Astrocyte (in vitro differentiated cells and primary cell): ENCODE measurements around the gene TUBB6. TPM values are rescaled to one million over a fixed set of nuclear protein-coding genes. Genes with fewer than 3 reads are reported as not detected.

Experiments
- DNase-seq: peaks from one replicate; pipeline ENCODE4 v3.0.0-alpha.2; 2010; ENCODE audit warnings: low read depth
- FAIRE-seq: peaks from 2 replicates; lab custom pipeline; 2011; peaks lifted over from hg19 to GRCh38; lab: Jason Lieb, UNC
- H2AFZ ChIP-seq: 2 replicates; pipeline ENCODE4 v1.6.0; 2012; ENCODE audit warnings: low read depth, low read length, inconsistent platforms
- H3K27ac ChIP-seq: 2 replicates; pipeline ENCODE4 v1.5.1; 2011; ENCODE audit warnings: low read depth, low read length, inconsistent platforms
- H3K27me3 ChIP-seq: 2 replicates; pipeline ENCODE4 v1.6.0; 2011; ENCODE audit warnings: low read length, inconsistent platforms; ENCODE audit not compliant: insufficient read depth
- H3K36me3 ChIP-seq: 2 replicates; pipeline ENCODE4 v1.5.1; 2011; ENCODE audit warnings: low read length, inconsistent platforms; ENCODE audit not compliant: insufficient read depth
- H3K4me1 ChIP-seq: 2 replicates; pipeline ENCODE4 v1.5.1; 2011; ENCODE audit warnings: low read length, inconsistent platforms; ENCODE audit not compliant: insufficient read depth
- H3K4me2 ChIP-seq: 2 replicates; pipeline ENCODE4 v1.6.0; 2012; ENCODE audit warnings: low read length, inconsistent platforms
- H3K4me3 ChIP-seq: 2 replicates; pipeline ENCODE4 v1.5.1; 2011; ENCODE audit warnings: low read depth, mild to moderate bottlenecking, low read length, inconsistent platforms; ENCODE audit not compliant: insufficient read depth
- H3K79me2 ChIP-seq: 2 replicates; pipeline ENCODE4 v1.6.0; 2012; ENCODE audit warnings: mild to moderate bottlenecking, low read length, inconsistent platforms; ENCODE audit not compliant: insufficient read depth
- H3K9ac ChIP-seq: 2 replicates; pipeline ENCODE4 v1.6.0; 2012; ENCODE audit warnings: mild to moderate bottlenecking, low read length, inconsistent platforms
- H3K9me3 ChIP-seq: 2 replicates; pipeline ENCODE4 v1.5.1; 2012; ENCODE audit warnings: low read depth, mild to moderate bottlenecking, low read length, inconsistent platforms; ENCODE audit not compliant: insufficient read depth
- H4K20me1 ChIP-seq: 2 replicates; pipeline ENCODE4 v1.6.0; 2012; ENCODE audit warnings: low read length, inconsistent platforms; ENCODE audit not compliant: insufficient read depth
- H3K27ac Mint-ChIP-seq: one replicate; pipeline ENCODE4 v1.8.0; 2021; ENCODE audit warnings: mild to moderate bottlenecking, mixed read lengths; ENCODE audit not compliant: unreplicated experiment
- H3K27me3 Mint-ChIP-seq: one replicate; pipeline ENCODE4 v1.8.0; 2021; ENCODE audit warnings: low read depth, mixed read lengths; ENCODE audit not compliant: unreplicated experiment
- H3K36me3 Mint-ChIP-seq: one replicate; pipeline ENCODE4 v1.8.0; 2021; ENCODE audit warnings: low read depth, mixed read lengths; ENCODE audit not compliant: unreplicated experiment
- H3K4me1 Mint-ChIP-seq: one replicate; pipeline ENCODE4 v1.8.0; 2021; ENCODE audit warnings: low read depth, mixed read lengths; ENCODE audit not compliant: unreplicated experiment
- H3K4me3 Mint-ChIP-seq: one replicate; pipeline ENCODE4 v1.8.0; 2021; ENCODE audit warnings: mild to moderate bottlenecking, moderate library complexity, mixed read lengths; ENCODE audit not compliant: unreplicated experiment
- H3K9me3 Mint-ChIP-seq: one replicate; pipeline ENCODE4 v1.8.0; 2021; ENCODE audit warnings: mild to moderate bottlenecking, mixed read lengths; ENCODE audit not compliant: unreplicated experiment
- EZH2 ChIP-seq: IDR thresholded peaks from 2 replicates; pipeline ENCODE4 v1.6.1; 2012; ENCODE audit warnings: mild to moderate bottlenecking, low read length, inconsistent platforms; ENCODE audit not compliant: insufficient read depth
- total RNA-seq: library from RNA; stranded (reverse); gene quantifications from 2 replicates; pipeline ENCODE4 v1.2.1, GENCODE V29; 2021
- TF ChIP-seq, protein P1 (sequence below): IDR thresholded peaks from 2 replicates; pipeline ENCODE4 v1.5.1; 2011; ENCODE audit warnings: low read depth, mild to moderate bottlenecking, inconsistent platforms, low read length, moderate library complexity; ENCODE audit not compliant: insufficient read depth

The TUBB6 gene
- total RNA-seq, 1 donor from 2014 or later = 528 TPM

DNA sequence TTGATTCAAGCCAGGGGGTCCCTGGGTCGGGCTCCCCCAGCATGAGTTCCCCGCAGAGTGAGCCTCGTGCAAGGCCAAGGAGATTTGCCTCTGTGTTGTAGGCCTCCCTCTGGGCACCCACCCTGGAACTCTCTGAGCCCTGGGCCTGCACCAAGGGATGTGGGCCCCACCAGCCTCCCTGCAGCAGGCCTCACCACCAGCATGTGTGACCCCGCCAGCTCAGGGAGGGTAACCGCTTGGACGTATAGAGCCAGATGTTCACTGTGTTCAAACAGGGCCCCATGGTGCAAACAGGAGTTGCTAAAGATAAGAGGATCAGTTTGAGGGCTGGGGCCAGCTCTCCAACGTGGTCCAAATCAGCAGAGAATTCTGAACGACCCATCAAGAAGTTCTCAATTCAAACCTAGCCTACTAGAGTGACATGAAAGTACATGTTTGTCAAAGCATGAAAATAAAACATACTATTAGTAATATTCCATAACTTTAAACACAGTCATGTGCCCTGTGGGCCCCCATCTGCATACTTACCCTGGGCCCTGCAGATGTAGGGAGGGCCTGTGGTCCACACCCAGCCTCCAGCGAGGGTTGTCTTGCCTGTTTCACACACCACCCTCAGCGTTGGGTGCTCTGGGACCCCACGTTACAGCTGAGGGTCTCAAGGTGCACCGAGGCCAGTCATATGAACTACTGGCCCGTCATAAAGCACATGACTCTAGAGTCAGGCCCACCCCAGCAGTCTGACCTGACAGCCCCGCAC, 5.5 kb upstream of the TUBB6 start:
- TF ChIP-seq, protein P1, sequence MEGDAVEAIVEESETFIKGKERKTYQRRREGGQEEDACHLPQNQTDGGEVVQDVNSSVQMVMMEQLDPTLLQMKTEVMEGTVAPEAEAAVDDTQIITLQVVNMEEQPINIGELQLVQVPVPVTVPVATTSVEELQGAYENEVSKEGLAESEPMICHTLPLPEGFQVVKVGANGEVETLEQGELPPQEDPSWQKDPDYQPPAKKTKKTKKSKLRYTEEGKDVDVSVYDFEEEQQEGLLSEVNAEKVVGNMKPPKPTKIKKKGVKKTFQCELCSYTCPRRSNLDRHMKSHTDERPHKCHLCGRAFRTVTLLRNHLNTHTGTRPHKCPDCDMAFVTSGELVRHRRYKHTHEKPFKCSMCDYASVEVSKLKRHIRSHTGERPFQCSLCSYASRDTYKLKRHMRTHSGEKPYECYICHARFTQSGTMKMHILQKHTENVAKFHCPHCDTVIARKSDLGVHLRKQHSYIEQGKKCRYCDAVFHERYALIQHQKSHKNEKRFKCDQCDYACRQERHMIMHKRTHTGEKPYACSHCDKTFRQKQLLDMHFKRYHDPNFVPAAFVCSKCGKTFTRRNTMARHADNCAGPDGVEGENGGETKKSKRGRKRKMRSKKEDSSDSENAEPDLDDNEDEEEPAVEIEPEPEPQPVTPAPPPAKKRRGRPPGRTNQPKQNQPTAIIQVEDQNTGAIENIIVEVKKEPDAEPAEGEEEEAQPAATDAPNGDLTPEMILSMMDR = no peak
- no peak for TF ChIP-seq EZH2
- Mint-ChIP-seq H3K9me3 (peaks cover 2% of the 10 kb centered on the region), H3K27ac (no peak overlapping the region), H3K4me3 (no peak overlapping the region), H3K4me1 (peaks cover 11% of the 10 kb centered on the region), H3K36me3 (peaks cover 2% of the 10 kb centered on the region), H3K27me3 (peaks cover 8% of the 10 kb centered on the region)
- Histone ChIP-seq H3K27me3 (no peaks in the 10 kb centered on the region), H4K20me1 (peaks cover 6% of the 10 kb centered on the region), H3K27ac (no peak overlapping the region), H3K9me3 (no peaks in the 10 kb centered on the region), H3K4me2 (no peak overlapping the region), H3K4me1 (peaks cover 12% of the 10 kb centered on the region), H3K4me3 (no peak overlapping the region), H2AFZ (no peak overlapping the region), H3K36me3 (no peaks in the 10 kb centered on the region), H3K79me2 (peaks cover 28% of the 10 kb centered on the region), H3K9ac (no peak overlapping the region)
- no peak for FAIRE-seq
- no peak for DNase-seq

DNA sequence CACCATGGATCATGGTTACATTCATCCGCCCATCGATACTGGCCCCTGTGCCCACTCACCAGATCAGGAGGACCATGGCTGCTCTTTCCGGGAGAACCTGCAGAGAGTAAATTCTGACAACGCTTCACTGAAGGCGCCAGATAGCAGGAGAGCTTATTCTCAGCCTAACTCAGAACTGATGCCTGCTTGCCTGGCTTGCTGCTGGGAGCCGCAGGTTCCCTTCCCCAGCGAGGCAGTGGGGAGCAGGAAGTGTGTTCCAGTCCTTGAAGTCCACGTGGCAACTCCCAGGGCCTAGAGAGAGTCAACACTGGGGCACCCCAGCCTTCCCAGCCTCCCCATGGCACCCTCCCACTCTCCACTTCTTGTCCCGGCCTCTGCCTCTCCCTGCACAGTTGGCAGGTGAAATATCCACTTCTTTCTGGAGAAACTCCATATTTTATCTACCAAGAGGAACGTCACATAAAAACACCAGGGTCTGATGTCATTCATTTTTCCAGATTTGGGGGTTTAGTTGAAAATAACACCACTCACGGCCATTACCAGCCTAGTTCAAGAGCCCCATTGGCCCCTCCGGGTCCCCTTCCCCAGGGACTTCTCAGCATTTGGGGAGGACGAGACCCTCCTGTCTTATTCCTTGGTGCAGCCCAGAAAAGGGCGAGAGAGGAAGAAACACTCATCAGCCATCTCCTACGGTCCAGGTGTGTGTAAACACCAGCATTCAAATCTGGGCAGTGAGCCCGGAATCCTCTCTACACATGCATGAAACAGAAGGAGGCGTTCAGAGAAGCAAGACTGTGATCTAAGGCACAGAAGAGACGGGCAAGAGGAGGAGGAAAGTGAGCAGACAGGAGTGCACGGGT, 3.5 kb upstream of the TUBB6 start:
- Mint-ChIP-seq H3K9me3 (peaks cover 2% of the 10 kb centered on the region), H3K4me1 (peaks cover 12% of the 10 kb centered on the region), H3K27ac (peak overlapping the region; percentile 60), H3K27me3 (peaks cover 6% of the 10 kb centered on the region), H3K36me3 (peaks cover 4% of the 10 kb centered on the region), H3K4me3 (peak overlapping the region; percentile 69)
- Histone ChIP-seq H3K36me3 (peaks cover 3% of the 10 kb centered on the region), H3K79me2 (peaks cover 46% of the 10 kb centered on the region), H4K20me1 (peaks cover 15% of the 10 kb centered on the region), H3K9me3 (no peaks in the 10 kb centered on the region), H3K27ac (no peak overlapping the region), H3K4me3 (no peak overlapping the region), H3K4me1 (peaks cover 13% of the 10 kb centered on the region), H3K4me2 (no peak overlapping the region), H2AFZ (no peak overlapping the region), H3K9ac (no peak overlapping the region), H3K27me3 (no peaks in the 10 kb centered on the region)
- DNase-seq = peak; percentile 49
- FAIRE-seq = no peak
- TF ChIP-seq, protein P1 = no peak
- no peak for TF ChIP-seq EZH2
